ENCODE results near the gene CRYBB3.
"Not testable (repeated sequence)": the region's sequence is repeated elsewhere in the genome, so short reads cannot be mapped to it uniquely, and the experiment has no call there.

CRYBB3 gene

DNA sequence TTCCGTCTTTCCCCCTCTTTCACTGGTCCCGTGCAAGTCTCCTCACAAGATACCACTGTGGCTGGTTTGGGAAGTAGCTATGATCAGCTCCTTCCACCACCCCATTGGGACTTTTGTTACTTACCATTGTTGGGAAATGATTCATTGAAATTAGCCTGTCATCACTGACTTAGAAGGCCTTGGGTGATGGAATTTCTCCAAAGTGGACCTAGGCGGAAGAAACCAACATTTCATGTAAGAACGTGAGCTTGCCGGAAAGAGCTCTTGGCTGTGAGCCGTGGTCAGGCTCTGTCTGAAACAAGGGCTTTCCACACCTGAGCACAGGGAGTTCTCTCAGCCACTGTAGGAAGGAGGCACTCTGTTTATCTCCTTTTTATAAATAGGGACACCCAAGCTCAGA lies 23.5 kb upstream of the CRYBB3 start:
- no peak for DNase-seq

DNA sequence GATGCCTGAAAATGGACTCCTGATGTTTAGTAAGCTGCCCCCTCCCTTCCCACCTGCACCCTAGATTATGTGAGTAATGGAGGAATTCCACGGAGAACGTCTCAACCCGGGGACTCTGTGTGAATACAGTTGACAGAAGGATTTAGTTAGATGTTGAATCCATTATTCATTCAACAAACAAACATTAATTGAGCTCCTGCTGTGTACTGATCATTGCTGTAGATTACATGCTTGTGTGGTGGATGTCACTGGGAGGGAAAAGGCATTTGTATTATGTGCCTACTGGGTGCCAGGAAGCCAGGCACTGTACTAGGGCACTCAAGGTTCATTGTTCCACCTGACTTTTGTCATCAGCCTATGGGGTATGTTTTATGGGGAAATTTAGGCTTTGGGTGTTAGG lies 22.9 kb upstream of the CRYBB3 start:
- DNase-seq: no peak

DNA sequence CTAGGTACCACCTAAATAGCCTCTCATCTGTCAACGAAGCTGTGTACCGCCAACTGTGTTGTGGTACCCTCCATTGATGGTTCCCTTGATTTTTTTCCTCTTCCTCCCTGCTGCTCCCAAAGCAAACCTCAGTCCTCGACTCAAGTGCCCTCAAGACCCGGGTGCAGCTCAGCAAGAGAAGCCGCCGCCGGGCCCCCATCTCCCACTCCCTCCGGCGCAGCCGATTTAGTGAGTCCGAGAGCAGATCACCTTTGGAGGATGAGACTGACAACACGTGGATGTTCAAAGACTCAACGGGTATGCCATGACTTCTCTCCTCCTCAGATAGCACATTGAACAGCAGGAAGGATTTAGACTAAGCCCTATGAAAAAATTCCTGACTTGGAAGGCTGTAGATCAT lies 22.4 kb upstream of the CRYBB3 start:
- no peak for DNase-seq

DNA sequence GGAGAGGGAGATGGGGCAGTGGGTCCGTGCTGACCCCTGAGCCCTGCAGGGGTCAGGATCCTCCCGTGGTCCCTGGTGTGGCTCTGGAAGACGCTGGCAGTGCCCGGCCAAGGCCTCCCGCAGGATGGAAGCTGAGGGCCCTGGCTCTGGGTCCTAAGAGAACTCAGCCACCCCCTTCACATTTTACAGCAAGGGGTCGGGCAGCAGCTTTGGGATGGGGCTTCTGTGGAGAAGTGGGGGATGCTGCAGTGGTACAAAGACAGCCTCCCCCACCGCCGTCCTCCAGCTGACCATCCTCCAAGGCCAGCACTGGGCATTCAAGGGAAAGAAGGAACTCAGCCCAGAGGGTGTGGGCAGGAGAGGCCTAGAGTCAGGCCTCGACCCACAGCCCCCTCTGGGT lies 21.8 kb upstream of the CRYBB3 start:
- DNase-seq: no peak

DNA sequence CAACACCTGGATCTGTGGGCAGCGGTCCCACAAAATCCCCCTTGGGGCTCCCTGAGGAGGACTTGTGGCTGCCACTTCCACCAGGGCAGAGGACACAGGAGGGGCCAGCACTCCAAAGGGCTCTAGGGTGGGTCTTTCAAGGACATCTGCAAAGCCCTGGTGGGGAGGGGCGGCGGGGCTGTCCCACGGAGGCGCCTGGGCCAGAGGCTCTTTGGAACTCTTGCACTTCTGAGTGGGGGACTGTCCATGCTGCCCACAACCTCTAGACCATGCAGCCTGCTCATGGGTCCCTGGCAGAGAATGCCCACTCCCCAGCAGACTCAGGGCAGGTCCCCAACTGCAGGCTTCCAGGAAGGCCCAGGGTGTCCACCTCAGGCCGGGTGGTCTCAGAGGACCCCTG lies 21.3 kb upstream of the CRYBB3 start:
- DNase-seq: not testable (repeated sequence)

DNA sequence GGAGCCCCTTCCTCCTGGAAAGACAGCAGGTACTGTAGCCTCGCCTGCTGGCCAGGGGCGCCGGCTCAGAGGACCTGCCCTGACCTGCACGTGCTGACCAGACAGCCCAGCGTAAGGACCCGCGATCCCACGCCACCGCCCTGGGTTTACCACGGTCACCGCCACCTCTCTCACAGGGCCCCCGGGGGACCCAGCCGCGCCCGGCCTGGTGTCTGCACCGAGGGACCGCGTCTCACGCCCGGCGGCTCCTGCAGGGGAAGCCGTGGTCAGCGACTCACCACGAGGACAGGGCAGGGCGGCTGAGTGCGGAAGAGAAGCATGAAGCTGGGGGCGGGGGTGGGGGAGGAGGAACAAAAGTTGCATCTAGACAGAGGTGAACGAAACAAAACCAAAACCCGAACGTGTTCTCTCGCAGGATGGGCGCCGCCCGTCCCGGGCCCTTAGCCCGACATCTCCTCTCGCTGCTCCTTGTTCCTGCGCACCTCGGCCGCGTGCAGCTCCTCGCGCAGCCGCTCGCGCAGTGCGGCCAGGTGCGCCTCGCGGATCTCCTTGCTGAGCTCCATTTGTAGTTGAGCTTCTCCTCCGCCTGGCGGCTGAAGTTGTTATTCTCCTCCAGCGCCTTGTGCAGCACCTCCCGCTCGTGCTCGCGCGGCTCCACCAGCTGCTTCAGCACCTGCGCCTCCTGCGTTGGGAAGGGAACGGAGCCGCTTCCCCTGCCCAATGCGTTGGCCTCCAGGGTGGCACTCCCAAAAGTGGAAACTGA lies 20.6 kb upstream of the CRYBB3 start:
- not testable (repeated sequence) for DNase-seq

DNA sequence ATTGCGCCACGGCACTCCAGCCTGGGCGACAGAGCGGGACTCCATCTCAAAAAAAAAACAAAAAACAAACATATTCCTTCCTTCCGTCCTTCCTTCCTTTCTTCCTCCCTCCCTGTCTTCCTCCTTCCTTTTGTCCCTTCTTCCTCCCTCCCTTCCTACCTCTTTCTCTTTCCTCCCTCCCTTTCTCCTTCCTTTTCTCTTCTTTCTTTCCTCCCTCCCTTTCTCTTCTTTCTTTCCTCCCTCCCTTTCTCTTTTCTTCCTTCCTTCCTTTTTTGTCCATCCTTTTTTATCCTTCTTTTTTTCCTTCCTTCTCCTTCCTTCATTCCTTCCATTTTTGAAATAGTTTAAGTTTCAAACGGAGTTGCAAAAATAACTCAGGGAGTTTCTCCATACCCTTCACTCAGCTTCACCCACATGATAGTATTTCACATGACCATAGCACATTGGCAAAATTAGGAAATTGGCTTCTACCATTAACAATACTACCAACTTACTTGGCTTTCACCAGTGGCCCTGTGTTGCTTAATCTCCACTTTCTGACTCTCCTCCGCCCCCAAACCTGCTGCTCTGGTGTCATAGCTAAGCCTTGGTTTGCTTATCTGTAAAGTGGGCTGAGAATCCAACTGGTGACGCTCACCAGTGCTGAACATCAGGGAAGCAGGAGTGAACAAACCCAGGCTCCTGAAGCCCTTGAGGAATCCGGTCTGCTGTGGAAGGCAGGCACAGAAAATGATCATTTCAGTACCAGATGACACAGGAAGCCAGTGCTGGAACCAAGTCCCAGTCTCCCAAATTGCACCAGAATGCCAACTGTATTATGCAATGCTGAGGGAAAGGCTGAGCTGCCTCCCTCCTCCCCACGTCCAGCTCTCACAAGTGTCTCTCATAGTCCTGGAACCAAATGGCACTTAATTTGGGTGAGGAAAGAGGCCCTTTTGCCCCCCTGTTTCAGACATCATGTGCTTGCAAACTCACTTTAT lies 17.2 kb upstream of the CRYBB3 start:
- DNase-seq: no peak

DNA sequence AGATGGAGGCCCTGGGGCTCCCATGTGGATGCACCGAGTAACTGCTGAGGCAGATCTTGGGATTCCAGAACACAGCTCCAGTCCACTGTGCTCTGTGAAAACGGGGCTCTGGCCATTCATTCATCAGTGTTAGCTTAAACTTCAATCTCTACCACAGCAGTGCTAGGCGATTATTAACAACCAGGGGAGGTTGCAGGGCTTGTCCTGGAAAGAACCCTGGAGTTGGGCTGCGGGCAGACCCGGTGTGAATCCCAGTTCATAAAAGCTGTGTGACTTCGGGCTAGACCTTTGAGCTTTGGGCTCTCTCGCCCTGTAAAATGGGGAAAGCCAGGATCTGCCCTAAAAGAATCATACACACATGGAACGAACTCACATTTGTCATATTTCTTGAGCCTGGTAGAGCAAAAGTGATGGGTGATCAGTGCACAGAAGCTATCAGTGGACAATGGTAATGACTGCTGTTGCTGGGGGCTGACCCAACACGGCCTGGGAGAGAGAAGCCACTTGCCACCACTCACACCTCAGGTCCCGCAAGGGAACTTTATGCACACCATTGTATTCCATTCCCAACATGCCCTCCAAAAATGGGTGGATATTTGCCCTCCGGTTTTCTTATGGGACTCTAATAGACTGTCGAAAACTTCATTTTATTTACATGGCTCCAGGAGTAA lies 15.6 kb upstream of the CRYBB3 start:
- no peak for DNase-seq

DNA sequence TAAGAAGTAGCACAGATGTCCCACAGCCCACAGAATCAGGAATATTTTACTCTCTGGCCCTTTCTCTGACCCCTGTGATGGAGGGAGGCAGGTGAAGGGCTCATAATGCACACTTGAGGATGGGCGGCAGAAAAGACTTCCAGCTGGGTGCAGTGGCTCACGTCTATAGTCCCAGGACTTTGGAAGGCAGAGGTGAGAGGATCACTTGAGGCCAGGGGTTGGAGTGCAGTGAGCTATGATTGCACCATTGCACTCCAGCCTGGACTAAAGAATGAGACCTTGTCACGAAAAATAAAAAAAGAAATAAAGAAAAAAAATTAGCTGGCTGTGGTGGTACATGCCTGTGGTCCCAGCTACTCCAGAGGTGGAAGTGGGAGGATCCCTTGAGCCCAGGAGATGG lies 13.5 kb upstream of the CRYBB3 start:
- no peak for DNase-seq

DNA sequence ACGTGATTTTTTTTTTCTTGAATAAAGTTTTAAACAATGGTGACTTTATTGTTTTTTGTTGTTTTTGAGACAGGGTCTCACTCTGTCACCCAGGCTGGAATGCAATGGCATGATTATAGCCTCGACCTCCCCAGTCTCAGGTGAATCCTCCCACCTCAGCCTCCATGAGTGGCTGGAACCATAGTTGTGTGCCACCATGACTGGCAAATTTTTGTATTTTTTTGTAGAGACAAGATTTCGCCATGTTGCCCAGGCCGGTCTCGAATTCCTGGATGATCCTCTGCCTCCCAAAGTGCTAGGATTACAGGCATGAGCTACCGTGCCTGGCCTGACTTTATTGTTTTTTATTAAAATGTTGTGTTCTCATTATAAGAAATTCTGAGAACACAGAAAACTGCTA lies 12.2 kb upstream of the CRYBB3 start:
- DNase-seq: no peak

DNA sequence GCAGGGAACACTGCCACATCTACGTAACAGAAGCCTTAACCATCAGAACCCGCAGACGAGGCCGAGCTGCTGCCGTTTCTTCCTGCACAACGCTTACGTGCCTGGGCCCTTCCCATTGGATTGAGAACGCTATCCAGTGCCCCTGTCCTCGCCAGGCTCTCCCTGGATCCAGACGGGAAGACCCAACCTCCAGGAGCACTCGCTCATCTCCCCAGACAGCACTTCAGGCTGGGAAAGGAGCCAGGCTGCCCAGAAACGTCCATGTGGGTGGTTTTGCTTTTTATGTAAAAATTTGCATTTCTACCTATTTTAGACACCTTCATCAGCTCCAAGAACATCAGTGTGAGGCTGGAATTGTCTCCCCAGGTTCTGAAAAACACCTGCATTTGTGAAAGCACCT lies 7.3 kb upstream of the CRYBB3 start:
- DNase-seq: no peak

DNA sequence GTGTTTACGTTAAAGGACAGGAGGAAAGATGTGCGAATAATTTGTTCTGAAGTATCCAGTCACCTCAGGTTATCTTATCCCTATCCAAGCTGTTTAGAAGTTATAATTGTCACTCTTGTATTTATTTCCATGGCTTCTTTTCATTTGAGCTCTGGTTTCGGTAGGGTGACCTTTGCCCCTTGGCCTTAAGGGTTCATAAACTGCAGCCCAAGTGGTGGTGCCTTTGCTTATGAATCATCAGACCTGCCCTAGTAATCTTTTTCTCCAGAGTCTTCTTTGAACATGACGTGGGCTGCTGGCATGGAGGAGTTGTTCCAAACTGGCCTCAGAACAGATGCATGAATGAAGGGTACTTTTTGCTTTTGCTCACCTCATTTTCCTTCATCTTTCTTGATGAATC lies 6.5 kb upstream of the CRYBB3 start:
- no peak for DNase-seq

DNA sequence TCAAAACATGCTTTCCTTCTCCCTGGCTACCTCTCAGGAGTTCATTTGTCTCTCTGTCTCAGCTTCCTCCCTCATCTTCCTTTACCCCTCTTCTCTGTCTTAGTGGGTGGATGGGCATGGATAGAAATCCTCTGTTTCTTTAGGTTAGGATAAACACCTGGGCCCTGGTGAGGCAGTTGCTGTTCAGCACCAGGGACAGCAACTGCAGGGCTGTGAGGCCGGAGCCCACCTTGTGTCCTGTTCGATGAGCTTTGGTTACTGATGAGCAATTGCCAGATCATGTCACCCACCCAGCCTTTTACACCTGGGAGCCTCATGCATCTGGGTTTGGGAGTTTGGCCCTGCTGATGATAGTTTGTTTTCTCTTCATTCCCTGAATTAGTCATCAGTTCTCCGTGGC lies 6.1 kb upstream of the CRYBB3 start:
- DNase-seq: no peak

DNA sequence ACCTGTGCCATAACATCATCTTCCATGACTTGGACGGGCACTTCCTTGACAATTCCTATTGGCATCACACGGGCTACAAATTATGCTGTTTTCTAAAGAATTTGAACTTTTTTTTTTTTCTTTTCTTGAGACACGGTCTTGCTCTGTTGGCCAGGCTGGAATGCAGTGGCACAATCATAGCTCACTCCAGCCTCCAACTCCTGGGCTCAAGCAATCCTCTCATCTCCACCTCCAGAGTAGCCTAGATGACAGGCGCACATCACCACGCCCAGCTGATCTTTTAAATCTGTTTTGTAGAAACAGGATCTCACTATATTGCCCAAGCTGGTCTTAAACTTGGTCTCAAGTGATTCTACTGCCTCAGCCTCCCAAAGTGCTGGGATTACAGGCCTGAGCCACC lies 3.3 kb upstream of the CRYBB3 start:
- DNase-seq: no peak

DNA sequence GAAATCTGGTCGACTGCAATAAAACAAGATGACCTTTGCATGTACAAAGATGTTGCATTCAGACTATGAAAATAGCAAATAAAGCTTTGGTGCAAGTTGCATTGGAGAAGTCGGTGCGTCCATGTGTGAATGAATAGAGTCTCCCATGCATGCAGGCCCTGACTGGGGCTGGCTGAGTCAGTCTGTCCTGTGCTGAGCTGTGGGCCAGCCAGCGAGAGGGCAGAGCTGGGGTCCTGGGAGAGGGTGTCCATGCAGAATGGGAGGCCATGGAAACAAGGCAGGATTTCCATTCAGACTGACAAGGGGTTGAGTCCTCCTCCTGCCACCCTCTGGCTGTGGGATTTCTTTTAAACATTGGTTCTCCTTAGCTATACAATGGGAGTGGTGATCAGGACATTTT lies 2.3 kb upstream of the CRYBB3 start:
- no peak for DNase-seq

DNA sequence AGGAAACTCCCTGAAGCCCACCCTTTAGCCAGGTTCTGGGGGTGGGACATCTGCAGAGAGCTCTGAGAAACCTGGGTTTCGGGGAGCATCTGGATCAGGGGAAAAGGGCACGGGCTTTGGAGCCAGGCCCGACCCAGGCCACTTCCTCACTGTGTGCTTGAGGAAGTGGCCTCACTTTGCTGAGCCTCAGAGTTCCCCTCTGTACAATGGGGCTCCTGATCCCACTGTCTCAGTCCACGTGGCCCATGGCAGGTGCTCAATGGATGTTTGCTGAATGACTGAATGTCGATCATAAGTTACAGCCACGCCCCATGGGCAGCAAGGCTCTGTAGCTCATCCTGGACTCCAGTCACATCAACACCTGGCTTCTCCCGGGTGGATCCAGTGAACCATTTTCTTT lies 1.3 kb downstream of the CRYBB3 start:
- DNase-seq: no peak

DNA sequence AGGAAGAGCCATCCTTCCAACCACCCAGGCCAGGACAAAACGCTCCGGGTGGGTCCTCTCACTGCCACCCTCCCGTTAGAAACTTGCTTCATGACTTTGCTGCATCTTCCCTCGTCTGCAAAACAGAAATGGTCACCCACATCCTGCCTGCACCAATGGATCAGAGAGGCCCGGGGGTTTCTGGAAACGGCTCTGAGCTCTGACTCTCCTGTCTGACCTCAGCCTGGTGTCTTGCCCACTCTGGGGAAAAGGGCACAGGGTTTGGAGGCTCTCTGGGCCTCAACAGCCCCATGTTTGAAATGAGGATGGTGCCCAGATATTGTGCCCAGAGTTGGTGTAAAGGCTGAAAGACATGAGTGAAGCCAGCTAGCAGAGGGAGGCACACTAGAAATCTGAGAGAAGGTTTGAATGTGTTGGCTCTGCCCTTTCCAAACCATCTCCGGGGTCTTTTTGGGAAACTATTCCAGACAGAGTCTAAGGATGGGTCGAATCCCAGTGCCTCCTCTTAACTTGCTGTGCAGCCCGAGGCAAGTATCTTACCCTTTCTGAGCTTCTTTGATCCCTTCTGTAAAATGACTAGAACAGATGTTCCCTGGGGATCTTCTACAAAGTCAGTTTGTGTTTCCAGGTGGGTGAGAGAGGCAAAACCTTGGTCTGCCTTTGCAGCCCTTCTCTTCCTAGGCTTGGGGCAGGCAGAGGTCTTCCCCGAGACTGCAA lies 2.1 kb downstream of the CRYBB3 start:
- no peak for DNase-seq

DNA sequence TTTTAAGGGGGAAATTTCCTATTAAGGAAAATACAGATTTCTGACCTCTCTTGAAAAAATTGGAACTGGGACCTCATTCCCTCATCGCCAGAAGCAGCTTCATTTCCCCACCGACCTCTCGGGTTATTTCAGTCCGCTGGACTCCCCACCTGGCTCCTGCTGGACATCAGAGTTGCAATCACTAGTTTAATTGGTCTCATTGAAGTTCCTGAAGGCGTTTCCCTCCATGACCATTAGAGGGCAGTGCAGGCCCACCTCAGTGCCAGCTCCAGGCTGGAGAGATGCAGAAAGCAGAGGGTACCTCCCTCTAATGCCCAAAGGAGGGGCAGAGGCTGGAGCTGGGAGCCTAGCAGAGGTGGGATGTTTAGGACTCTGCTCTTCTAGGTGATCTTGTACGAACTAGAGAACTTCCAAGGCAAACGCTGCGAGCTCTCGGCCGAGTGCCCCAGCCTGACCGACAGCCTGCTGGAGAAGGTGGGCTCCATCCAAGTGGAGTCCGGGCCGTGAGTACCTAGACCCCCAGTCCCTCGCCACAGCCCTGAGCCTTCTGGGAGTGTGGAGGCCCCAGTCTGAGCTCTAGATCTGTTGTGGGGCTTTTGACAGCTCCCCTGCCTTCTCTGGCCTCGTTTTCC lies 2.7 kb downstream of the CRYBB3 start:
- DNase-seq: peak; percentile 55

DNA sequence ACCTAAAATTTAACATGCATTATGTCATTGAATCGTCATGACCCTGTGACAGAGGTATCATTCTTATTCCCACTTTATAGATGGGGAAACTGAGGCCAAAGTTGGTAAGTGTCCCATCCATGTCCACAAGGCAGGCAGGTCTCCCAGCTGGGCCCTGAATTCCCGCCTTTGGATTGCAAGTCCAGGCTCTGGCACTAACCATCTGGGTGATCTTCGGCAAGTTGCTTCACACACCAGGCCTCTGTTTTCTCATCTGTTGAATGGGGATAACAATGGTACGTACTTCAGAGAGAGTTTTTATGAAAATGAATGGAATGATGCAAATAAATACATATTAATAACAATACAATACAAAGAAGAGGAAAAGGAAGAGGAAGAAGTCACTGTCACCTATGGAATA lies 3.4 kb downstream of the CRYBB3 start:
- DNase-seq: no peak

DNA sequence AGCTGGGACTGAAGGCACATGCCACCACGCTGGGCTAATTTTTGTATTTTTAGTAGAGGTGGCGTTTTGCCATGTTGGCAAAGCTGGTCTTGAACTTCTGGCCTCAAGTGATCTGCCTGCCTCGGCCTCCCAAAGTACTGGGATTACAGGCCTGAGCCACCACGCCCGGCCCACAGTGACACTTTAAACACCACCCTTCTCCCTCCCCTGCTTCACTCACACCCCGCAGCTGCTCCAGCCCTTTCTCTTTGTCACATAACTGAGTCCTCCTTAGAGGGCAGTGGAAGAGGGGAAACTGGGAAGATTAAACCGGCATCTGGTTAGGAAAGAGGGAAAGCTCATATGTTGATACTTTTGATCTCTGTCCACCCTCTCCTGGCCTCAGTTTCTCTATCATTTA lies 4.9 kb downstream of the CRYBB3 start:
- DNase-seq: not testable (repeated sequence)

DNA sequence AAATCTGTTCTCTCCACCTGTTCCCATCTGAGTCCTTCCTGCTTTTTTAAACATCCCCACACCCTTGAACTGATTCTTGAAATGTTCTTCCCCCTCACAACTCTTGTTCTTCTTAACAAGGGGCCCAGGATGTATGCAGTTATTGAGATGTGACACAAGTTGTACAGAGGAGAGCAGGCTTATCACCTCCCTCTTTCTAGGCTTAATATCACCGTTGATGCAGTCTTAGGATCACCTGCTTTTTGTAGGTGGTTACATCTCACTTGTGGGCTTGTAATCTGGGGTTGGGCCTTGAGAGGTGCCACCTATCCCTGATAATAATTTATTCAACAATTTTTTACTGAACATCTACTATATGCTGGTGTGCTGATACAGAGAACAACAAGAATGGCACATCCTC lies 6.2 kb downstream of the CRYBB3 start:
- no peak for DNase-seq

DNA sequence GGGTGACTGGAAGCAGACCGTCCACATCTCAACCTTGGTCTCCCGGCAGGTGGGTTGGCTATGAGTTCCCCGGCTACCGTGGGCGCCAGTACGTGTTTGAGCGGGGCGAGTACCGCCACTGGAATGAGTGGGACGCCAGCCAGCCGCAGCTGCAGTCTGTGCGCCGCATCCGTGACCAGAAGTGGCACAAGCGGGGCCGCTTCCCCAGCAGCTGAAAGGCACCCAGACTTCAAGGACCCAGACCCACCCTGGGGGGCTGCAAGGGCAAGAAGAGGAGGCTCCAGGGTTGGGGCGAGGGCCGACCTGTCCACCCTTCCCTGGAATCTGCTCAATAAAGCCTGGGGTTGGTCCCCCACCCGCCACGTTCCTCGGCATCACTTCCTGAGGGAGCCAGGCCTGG lies 7.3 kb downstream of the CRYBB3 start:
- DNase-seq: no peak
